ENCODE measurements around the gene SCAMP5.
A peak's percentile ranks its signal among the peaks of the same experiment; 100 is the strongest.

Gene SCAMP5

GRCh38 chr15:74994236-74994635, 1.1 kb upstream of the SCAMP5 start:
- no peak for TF ChIP-seq CTCF (IDR thresholded peaks at IDR 0.05; ENCODE audit: low read depth, low read length)

GRCh38 chr15:74994685-74995084, 678 bp upstream of the SCAMP5 start:
- peak overlapping the region; percentile 83 for H3K4me3 ChIP-seq (ENCODE audit: low read depth, low read length)

More at GRCh38 chr15:74994236-74994635, 1.1 kb upstream of the SCAMP5 start:
- Histone ChIP-seq H3K27me3 (no peaks in the 10 kb centered on the region), H3K36me3 (peaks cover 19% of the 10 kb centered on the region), H3K4me3 (ENCODE audit: low read depth, low read length) (peak overlapping the region; percentile 83), H3K4me1 (peaks cover 12% of the 10 kb centered on the region), H3K9me3 (no peaks in the 10 kb centered on the region)
- no peak for DNase-seq

GRCh38 chr15:74995779-74996765, 709 bp downstream of the SCAMP5 start:
- peaks cover 19% of the 10 kb centered on the region for H3K36me3 ChIP-seq
- no peaks in the 10 kb centered on the region for H3K9me3 ChIP-seq
- peak overlapping the region; percentile 83 for H3K4me3 ChIP-seq (ENCODE audit: low read depth, low read length)
- no peak for TF ChIP-seq CTCF (IDR thresholded peaks at IDR 0.05; ENCODE audit: low read depth, low read length)
- peak; percentile 75 for DNase-seq
- peaks cover 12% of the 10 kb centered on the region for H3K4me1 ChIP-seq
- no peaks in the 10 kb centered on the region for H3K27me3 ChIP-seq

More at GRCh38 chr15:74994685-74995084, 678 bp upstream of the SCAMP5 start:
- no peak for TF ChIP-seq CTCF (IDR thresholded peaks at IDR 0.05; ENCODE audit: low read depth, low read length)
- peaks cover 12% of the 10 kb centered on the region for H3K4me1 ChIP-seq
- DNase-seq = no peak
- peaks cover 19% of the 10 kb centered on the region for H3K36me3 ChIP-seq
- H3K27me3 ChIP-seq = no peaks in the 10 kb centered on the region
- H3K9me3 ChIP-seq = no peaks in the 10 kb centered on the region

- no peak for DNase-seq
- Histone ChIP-seq H3K27me3 (no peaks in the 10 kb centered on the region), H3K36me3 (peaks cover 21% of the 10 kb centered on the region), H3K4me3 (ENCODE audit: low read depth, low read length) (peak overlapping the region; percentile 83), H3K9me3 (no peaks in the 10 kb centered on the region), H3K4me1 (peaks cover 9% of the 10 kb centered on the region)
- no peak for TF ChIP-seq CTCF (IDR thresholded peaks at IDR 0.05; ENCODE audit: low read depth, low read length)
Measured at GRCh38 chr15:74997141-74997540, 1.8 kb downstream of the SCAMP5 start.

- Histone ChIP-seq H3K27me3 (no peaks in the 10 kb centered on the region), H3K36me3 (peaks cover 23% of the 10 kb centered on the region), H3K4me1 (peaks cover 10% of the 10 kb centered on the region), H3K4me3 (ENCODE audit: low read depth, low read length) (no peak overlapping the region), H3K9me3 (no peaks in the 10 kb centered on the region)
- no peak for DNase-seq
- TF ChIP-seq CTCF (IDR thresholded peaks at IDR 0.05; ENCODE audit: low read depth, low read length) = no peak
Measured at GRCh38 chr15:74997543-74997942, 2.2 kb downstream of the SCAMP5 start.

- no peak for TF ChIP-seq CTCF (IDR thresholded peaks at IDR 0.05; ENCODE audit: low read depth, low read length)
- Histone ChIP-seq H3K4me1 (peaks cover 7% of the 10 kb centered on the region), H3K27me3 (no peaks in the 10 kb centered on the region), H3K9me3 (no peaks in the 10 kb centered on the region), H3K4me3 (ENCODE audit: low read depth, low read length) (no peak overlapping the region), H3K36me3 (peaks cover 39% of the 10 kb centered on the region)
- no peak for DNase-seq
Measured at GRCh38 chr15:75001310-75001709, 5.9 kb downstream of the SCAMP5 start.

All from BE2C (cell line).